Nephron (organoid): ENCODE data around the gene CFAP46.

Experiments used
- H3K27ac Mint-ChIP-seq, 3 experiments: 2 replicates each; pipeline ENCODE4 v1.8.0; 2020; ENCODE audit warnings: mixed read lengths in 3 of 3, mild to moderate bottlenecking in 2 of 3, moderate library complexity in 1 of 3
- H3K27me3 Mint-ChIP-seq: 2 replicates; pipeline ENCODE4 v1.8.0; 2021; ENCODE audit warnings: low read depth, mild to moderate bottlenecking, moderate library complexity, mixed read lengths
- H3K36me3 Mint-ChIP-seq: 2 replicates; pipeline ENCODE4 v1.8.0; 2020; ENCODE audit warnings: low read depth, mixed read lengths
- H3K4me1 Mint-ChIP-seq: 2 replicates; pipeline ENCODE4 v1.8.0; 2020; ENCODE audit warnings: mixed read lengths
- H3K4me3 Mint-ChIP-seq, 3 experiments: 2 replicates each; pipeline ENCODE4 v1.8.0; 2020; ENCODE audit warnings: mild to moderate bottlenecking in 3 of 3, mixed read lengths in 3 of 3, moderate library complexity in 2 of 3
- H3K9me3 Mint-ChIP-seq: 2 replicates; pipeline ENCODE4 v1.8.0; 2020; ENCODE audit warnings: mixed read lengths
- TF ChIP-seq, protein P1 (sequence below), 3 experiments: fragments of 200-600 bp; sonication (generic); IDR thresholded peaks; one replicate each; pipeline ENCODE4 v1.5.0; 2021; ENCODE audit warnings: antibody characterized with exemption in 3 of 3; ENCODE audit not compliant: unreplicated experiment in 3 of 3

CFAP46 gene

DNA sequence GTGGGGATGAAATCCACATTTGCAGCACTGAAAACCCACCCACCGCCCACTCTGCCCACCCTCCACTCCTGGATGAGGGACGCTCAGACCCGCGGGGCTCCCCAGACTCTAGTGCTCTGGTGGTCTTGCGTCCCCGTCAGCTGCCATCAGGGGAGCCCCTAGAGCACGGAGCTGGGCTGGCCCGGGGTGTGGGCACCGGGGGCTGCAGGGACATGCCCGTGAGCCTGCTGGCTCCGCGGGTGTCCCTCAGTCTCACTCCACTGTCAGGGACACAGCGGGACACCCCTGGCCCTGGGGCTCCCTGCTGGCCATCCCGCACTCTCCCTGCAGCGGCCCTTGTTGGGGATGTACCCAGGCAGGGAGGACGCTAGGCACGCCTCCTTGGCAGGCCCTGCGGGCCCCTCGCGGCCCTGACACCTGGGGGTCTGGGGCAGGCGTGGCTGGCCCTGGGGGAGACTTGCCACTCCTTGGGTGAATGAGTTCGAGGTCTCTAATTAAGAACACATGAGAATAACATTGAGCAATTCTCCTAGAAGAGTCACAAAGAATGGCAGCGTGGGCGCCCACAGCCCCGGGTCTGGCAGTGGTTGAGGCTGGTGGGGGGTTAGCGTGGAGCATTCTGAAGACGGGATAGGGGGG, 64.2 kb downstream of the CFAP46 start:
- Mint-ChIP-seq H3K9me3 (no peaks in the 10 kb centered on the region), H3K27me3 (peaks cover 38% of the 10 kb centered on the region), H3K36me3 (no peaks in the 10 kb centered on the region), H3K4me1 (peaks cover 5% of the 10 kb centered on the region), H3K27ac (peak overlapping the region in 1 of 3 experiments; percentile 74), H3K4me3 (no peak overlapping the region)
- TF ChIP-seq, protein P1, sequence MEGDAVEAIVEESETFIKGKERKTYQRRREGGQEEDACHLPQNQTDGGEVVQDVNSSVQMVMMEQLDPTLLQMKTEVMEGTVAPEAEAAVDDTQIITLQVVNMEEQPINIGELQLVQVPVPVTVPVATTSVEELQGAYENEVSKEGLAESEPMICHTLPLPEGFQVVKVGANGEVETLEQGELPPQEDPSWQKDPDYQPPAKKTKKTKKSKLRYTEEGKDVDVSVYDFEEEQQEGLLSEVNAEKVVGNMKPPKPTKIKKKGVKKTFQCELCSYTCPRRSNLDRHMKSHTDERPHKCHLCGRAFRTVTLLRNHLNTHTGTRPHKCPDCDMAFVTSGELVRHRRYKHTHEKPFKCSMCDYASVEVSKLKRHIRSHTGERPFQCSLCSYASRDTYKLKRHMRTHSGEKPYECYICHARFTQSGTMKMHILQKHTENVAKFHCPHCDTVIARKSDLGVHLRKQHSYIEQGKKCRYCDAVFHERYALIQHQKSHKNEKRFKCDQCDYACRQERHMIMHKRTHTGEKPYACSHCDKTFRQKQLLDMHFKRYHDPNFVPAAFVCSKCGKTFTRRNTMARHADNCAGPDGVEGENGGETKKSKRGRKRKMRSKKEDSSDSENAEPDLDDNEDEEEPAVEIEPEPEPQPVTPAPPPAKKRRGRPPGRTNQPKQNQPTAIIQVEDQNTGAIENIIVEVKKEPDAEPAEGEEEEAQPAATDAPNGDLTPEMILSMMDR (IDR thresholded peaks at IDR 0.05; ENCODE audit: unreplicated experiment in 3 of 3) = no peak

DNA sequence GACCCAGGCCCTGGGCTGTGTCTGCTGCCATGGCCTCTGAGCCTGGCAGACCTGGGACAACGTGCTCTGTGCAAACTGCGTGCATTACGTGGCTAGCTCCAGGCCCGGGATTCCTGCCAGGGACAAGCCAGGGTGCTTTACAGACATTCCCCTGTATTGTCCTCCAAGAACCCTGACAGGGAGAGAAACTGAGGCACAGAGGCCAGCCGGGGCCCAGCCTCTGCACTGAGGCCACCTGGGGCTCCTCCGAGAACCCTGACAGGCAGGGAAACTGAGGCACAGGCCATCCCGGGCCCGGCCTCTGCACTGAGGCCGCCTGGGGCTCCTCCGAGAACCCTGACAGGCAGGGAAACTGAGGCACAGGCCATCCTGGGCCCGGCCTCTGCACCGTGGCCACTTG, 64.9 kb downstream of the CFAP46 start:
- no peak overlapping the region for H3K27ac Mint-ChIP-seq
- peaks cover 40% of the 10 kb centered on the region for H3K27me3 Mint-ChIP-seq
- H3K36me3 Mint-ChIP-seq = no peaks in the 10 kb centered on the region
- H3K4me3 Mint-ChIP-seq = no peak overlapping the region
- no peaks in the 10 kb centered on the region for H3K9me3 Mint-ChIP-seq
- TF ChIP-seq, protein P1 (IDR thresholded peaks at IDR 0.05; ENCODE audit: unreplicated experiment in 3 of 3) = no peak
- peaks cover 5% of the 10 kb centered on the region for H3K4me1 Mint-ChIP-seq

DNA sequence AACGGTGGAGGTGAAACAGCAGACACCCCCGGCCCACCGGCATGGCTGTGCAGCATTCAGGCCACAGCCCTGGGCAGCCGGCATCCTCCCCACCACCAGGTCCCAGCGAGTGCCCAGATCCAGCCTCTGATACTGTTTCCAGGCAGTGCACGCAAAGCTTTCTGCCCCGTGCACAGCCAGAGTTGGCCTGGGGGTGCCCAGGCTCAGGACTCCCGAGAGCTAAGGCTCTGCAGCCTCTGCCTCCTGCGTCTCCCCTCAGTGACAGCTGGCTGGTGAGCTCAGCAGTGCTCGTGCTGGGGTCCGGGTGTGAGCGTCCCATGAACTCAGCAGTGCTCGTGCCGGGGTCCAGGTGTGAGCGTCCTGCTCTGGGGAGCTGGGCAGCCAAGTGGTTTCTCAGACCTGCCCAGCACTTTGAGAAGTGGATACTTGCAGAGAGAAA, 65.4 kb downstream of the CFAP46 start:
- TF ChIP-seq, protein P1 (IDR thresholded peaks at IDR 0.05; ENCODE audit: unreplicated experiment in 3 of 3) = no peak
- Mint-ChIP-seq H3K4me1 (peaks cover 5% of the 10 kb centered on the region), H3K9me3 (no peaks in the 10 kb centered on the region), H3K27ac (no peak overlapping the region), H3K4me3 (no peak overlapping the region), H3K27me3 (peaks cover 36% of the 10 kb centered on the region), H3K36me3 (no peaks in the 10 kb centered on the region)

DNA sequence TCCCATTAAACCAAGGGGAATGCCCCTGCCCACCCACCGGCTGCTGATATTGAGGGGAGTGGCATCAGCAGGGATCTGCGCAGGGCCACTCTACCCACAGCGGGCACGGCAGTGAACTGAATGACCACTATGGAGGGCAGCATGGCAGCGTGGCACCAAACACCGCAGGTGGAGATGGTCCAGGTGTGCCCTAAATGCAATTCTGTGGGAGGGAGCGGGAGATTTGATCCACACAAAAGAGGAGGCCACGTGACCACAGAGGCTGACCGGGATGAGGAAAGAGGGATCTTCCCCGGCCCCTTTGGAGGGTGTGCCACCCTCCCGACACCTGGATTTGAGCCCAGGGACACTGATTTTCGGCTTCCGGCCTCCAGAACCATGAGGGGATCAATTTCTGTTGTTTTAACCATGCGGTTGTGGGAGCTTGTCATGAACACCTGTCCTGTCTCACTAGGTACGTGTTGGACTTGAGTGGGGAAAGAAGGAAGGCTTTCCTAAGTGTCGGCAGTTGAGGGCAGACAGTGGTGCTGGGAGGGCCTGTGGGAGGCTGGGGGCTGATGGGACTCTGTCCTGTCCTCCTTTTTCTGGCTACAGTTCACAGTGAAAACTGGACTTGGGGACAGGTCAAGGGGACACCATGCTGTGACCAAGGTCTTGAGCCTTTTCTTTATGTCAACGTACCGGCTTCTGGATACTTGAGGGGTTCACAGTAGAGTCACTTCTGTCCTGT, 66.1 kb downstream of the CFAP46 start:
- peaks cover 5% of the 10 kb centered on the region for H3K4me1 Mint-ChIP-seq
- no peaks in the 10 kb centered on the region for H3K9me3 Mint-ChIP-seq
- no peaks in the 10 kb centered on the region for H3K36me3 Mint-ChIP-seq
- peaks cover 34% of the 10 kb centered on the region for H3K27me3 Mint-ChIP-seq
- no peak overlapping the region for H3K4me3 Mint-ChIP-seq
- TF ChIP-seq, protein P1 (IDR thresholded peaks at IDR 0.05; ENCODE audit: unreplicated experiment in 3 of 3) = no peak
- peak overlapping the region in 1 of 3 experiments; percentile 5 for H3K27ac Mint-ChIP-seq

DNA sequence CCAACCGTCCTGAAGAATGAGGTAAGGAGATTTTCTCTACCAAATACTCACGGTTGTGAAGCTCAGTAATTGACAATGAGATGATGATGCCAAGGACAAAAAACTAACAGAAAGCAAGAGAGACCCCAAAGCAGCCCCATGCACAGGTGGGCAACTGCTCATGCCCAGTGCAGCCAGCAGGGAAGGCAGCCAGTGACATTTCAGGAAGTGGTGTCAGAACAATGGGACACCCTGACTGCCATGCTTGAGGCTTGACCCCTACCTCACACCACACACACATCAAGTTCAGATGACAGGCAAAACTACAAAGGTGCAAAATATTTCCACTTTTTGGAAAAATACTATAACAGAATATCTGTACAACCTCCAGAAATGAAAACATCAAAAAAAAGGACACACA, 66.9 kb downstream of the CFAP46 start:
- Mint-ChIP-seq H3K4me3 (no peak overlapping the region), H3K9me3 (peaks cover 2% of the 10 kb centered on the region), H3K36me3 (no peaks in the 10 kb centered on the region), H3K27me3 (peaks cover 34% of the 10 kb centered on the region), H3K4me1 (peaks cover 5% of the 10 kb centered on the region), H3K27ac (no peak overlapping the region)
- TF ChIP-seq, protein P1 (IDR thresholded peaks at IDR 0.05; ENCODE audit: unreplicated experiment in 3 of 3) = no peak
